Fibroblast of villous mesenchyme (primary cell): ENCODE data around the gene RNF138. TPM values are rescaled to one million over a fixed set of nuclear protein-coding genes. Genes with fewer than 3 reads are reported as not detected.

Experiments
- DNase-seq: peaks from one replicate; pipeline ENCODE4 v3.0.0-alpha.2; 2010; ENCODE audit warnings: low read depth
- H3K4me3 ChIP-seq: 2 replicates; pipeline ENCODE4 v1.5.1; 2011; ENCODE audit warnings: low read depth, mild to moderate bottlenecking, low read length
- total RNA-seq: library from RNA; depleted of rRNA; stranded (reverse); fragments of >200 nt; gene quantifications from 2 replicates; pipeline ENCODE4 v1.2.3, GENCODE V29; 2012
- TF ChIP-seq, protein P1 (sequence below): IDR thresholded peaks from 2 replicates; pipeline ENCODE4 v1.5.1; 2012; ENCODE audit warnings: low read depth, mild to moderate bottlenecking, low read length; ENCODE audit not compliant: insufficient read depth

The RNF138 gene
- total RNA-seq, 1 donor, result 35.4 TPM

DNA sequence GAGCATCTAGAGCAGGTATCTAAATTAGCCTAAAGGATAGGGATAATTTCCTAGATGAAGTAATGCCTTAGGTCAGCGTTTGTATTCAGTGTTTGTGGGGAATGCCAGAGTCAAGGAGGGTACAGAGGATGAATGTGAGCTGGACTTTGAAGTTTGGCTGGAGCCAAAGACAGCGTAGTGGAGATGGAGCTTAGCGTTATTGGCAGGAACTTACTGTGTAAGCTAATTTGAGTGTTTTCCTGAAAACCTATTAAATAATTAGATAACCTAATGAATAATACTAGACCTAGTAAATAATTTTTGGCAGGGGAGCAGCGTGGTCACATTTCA is 4.2 kb downstream of the RNF138 start:
- TF ChIP-seq, protein P1, sequence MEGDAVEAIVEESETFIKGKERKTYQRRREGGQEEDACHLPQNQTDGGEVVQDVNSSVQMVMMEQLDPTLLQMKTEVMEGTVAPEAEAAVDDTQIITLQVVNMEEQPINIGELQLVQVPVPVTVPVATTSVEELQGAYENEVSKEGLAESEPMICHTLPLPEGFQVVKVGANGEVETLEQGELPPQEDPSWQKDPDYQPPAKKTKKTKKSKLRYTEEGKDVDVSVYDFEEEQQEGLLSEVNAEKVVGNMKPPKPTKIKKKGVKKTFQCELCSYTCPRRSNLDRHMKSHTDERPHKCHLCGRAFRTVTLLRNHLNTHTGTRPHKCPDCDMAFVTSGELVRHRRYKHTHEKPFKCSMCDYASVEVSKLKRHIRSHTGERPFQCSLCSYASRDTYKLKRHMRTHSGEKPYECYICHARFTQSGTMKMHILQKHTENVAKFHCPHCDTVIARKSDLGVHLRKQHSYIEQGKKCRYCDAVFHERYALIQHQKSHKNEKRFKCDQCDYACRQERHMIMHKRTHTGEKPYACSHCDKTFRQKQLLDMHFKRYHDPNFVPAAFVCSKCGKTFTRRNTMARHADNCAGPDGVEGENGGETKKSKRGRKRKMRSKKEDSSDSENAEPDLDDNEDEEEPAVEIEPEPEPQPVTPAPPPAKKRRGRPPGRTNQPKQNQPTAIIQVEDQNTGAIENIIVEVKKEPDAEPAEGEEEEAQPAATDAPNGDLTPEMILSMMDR, result no peak
- no peak overlapping the region for H3K4me3 ChIP-seq
- DNase-seq, result no peak

DNA sequence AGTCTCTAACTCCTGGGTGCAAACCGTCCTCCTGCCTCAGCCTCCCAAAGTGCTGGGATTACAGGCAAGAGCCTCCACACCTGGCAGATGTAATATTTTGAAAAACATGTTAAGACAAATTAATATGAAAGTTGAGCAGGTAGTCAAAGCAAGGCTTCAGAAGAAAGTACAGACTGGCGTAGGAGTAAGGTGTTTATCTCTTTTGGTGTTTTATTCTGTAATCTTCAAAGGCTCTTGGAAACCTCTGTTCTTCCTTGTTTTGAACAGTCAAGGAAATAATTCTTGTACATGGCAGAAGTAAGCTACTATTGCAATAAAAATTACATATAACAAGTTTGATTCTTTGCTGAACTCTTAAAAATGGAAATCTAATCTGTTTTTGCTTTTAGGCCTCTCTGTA is 5.3 kb downstream of the RNF138 start:
- TF ChIP-seq, protein P1, result no peak
- H3K4me3 ChIP-seq, result no peak overlapping the region
- DNase-seq, result no peak

DNA sequence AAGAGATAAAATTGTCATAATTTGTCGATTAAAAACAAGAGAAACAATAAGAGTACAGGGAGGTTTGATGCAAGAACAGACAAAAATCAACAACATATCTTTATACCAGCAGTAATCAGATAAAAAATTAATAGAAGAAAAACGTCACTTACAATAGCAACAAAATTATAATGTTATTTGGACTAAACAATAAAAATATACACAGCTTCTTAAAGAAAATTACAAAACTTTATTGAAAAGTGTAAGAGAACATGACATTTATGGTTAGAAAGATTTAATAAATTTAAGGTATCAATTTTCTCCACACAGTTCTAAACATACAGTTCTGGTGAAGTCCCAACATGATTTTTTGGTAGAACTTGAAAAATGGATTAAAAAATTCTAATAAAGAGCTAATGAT is 12.8 kb downstream of the RNF138 start:
- DNase-seq, result no peak
- H3K4me3 ChIP-seq, result no peak overlapping the region
- TF ChIP-seq, protein P1, result no peak

DNA sequence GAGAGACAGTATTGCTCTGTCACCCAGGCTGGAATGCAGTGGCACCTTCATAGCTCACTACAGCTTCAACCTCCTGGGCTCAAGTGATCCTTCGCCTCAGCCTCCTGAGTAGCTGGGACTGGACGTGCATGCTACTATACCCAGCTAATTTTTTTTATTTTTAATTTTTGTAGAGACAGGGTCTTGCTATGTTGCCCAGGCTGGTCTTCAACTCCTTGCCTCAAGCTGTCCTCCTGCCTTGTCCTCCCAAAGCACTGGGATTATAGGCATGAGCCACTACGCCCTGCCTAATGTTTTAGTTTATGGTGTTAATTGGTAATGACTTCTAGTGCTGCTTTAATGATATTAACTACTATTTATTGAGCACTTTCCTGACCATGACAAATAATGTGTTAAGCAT is 18.3 kb downstream of the RNF138 start:
- no peak overlapping the region for H3K4me3 ChIP-seq
- DNase-seq, result no peak

DNA sequence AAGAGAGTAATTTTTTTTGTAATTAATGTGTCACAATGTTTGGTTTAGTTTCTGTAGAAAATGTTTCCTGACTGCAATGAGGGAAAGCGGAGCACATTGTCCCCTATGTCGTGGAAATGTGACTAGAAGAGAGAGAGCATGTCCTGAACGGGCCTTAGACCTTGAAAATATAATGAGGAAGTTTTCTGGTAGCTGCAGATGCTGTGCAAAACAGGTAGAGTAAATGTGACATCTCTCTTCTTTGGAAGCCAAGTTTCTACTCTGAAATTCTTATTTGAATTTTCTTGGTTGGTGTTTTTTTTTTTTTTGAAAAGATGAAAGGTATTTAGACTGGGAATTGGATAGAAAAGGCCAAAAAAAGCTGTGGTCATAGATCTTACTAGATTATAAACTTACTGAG is 20.0 kb downstream of the RNF138 start:
- TF ChIP-seq, protein P1, result no peak
- H3K4me3 ChIP-seq, result no peak overlapping the region
- DNase-seq, result no peak

More for the DNA sequence above, 18.3 kb downstream of the RNF138 start:
- TF ChIP-seq, protein P1, result no peak

DNA sequence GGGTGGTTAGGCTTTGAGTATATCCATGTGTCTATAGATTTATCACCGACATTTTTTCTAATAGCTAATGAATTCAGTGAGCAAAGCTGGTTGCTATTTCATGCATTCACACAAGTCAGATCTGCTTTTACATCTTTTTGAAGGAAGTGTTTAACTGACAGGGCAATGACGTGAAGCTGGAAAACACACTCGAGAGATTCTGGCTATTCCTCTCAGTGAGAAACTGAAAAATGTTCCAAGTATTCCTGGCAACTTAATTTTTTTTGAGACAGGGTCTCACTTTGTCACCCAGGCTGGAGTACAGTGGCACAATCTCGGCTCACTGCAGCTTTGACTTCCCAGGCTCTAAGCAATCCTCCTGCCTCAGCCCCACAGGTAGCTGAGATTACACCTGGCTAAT is 21.2 kb downstream of the RNF138 start:
- H3K4me3 ChIP-seq, result no peak overlapping the region
- TF ChIP-seq, protein P1, result no peak
- DNase-seq, result no peak

DNA sequence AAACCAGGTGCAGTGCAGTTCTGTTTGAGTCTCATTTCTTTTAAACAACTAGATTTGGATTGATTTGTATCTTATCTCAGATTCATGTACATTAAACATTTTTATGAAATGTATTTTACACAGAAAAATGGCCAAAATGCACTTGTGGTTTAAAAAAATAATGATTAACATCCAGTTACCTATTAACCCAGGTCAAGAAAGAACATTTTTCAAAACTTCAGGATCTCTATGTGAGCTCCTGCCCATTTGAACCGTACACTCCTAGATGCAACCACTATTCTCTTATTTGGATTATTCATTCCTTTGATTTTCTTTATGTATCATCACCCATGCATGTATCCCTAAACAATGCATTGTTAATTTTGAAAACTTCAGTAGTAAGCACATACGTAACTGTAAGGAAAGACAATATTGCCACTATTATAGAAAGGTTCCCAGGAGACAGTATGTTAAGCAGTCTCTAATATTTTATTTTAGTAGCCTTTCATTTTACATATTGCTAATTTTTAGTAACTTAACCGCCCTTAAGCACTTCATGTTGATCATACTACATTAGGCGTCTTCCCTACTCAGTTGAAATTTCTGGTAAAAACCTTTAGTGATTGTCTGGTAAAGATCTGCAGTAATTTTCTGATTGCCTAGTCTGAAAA is 22.7 kb downstream of the RNF138 start:
- H3K4me3 ChIP-seq, result no peak overlapping the region
- TF ChIP-seq, protein P1, result no peak
- DNase-seq, result no peak
